ENCODE results near the gene MBD3.

DNA sequence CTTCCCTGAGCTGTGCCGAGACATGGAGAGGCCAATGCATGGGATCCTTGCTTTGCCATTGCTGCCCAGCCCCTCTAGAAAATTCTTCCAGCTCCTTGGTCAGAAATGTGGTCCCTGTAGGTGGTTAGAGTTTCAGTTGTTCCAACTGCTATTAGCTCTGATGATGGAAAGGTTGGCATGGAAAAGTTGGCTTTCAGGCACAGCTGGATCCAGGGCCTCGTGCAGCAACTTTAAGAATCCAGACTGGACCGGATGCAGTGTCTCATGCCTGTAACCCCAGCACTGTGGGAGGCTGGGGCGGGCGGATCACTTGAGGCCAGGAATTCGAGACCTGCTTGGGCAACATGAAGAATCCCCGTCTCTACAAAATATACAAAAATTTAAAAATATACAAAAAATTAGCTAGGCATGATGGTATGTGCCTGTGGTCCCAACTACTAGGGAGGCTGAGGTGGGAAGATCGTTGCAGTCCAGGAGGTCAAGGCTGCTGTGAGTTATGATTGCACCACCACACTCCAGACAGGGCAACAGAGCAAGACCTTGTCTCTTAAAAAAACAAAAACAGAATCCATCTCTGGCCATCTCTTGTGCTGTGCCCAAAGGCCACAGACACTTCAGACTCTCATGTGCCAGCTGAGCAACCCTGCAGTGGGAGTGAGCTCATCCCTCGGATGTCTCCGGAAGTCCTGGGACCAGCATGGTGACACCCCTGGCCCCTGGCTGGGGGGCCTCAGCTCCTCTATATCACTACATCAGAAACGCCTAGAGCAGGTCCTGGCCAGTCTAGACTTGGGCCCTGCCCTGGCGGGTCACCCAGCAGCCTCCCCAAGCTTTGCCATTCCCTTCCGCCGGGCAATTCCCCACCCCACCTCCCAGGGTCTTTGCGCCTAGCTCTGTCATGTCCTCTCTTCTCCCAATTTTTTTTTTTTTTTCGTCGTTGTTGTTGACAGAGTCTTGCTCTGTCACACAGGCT is 41.3 kb downstream of the MBD3 start:
- TF ChIP-seq, protein P1, sequence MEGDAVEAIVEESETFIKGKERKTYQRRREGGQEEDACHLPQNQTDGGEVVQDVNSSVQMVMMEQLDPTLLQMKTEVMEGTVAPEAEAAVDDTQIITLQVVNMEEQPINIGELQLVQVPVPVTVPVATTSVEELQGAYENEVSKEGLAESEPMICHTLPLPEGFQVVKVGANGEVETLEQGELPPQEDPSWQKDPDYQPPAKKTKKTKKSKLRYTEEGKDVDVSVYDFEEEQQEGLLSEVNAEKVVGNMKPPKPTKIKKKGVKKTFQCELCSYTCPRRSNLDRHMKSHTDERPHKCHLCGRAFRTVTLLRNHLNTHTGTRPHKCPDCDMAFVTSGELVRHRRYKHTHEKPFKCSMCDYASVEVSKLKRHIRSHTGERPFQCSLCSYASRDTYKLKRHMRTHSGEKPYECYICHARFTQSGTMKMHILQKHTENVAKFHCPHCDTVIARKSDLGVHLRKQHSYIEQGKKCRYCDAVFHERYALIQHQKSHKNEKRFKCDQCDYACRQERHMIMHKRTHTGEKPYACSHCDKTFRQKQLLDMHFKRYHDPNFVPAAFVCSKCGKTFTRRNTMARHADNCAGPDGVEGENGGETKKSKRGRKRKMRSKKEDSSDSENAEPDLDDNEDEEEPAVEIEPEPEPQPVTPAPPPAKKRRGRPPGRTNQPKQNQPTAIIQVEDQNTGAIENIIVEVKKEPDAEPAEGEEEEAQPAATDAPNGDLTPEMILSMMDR (conservative IDR thresholded peaks at IDR 0.05 in 1 of 2, IDR thresholded peaks at IDR 0.05 in 1 of 2; ENCODE audit: low read depth in 1 of 2, low read length in 2 of 2) = no peak
- no peak for TF ChIP-seq EZH2 (IDR thresholded peaks at IDR 0.05; ENCODE audit: low read length, missing control alignments)

Data from fibroblast of lung (primary cell).